Stimulated activated CD4-positive, alpha-beta T cell treated with anti-CD3 and anti-CD28 coated beads, Interleukin-4, amount 100 ng/mL, for 24 hours (primary cell): ENCODE results near the gene HES7.

ENCODE experiments used
- DNase-seq: peaks from one replicate; pipeline ENCODE4 v3.0.0-alpha.2; 2020

HES7 gene

GRCh38 chr17:8155231-8155995 lies 31.5 kb upstream of the HES7 start:
- DNase-seq = no peak

- no peak for DNase-seq
These were observed 30.8 kb upstream of the HES7 start for GRCh38 chr17:8154608-8155155.

GRCh38 chr17:8153957-8154607 lies 30.2 kb upstream of the HES7 start:
- peak; percentile 88 for DNase-seq

- DNase-seq = peak; percentile 75
These were observed 29.6 kb upstream of the HES7 start for GRCh38 chr17:8153525-8153956.

- DNase-seq = no peak
These were observed 29.1 kb upstream of the HES7 start for GRCh38 chr17:8153031-8153451.

GRCh38 chr17:8152112-8152775 lies 28.3 kb upstream of the HES7 start, which contains the start of gene PER1:
PER1 (minus strand) TSS chr17:8152404; CDS start chr17:8150706, 1,698 bp downstream.
- DNase-seq = peak; percentile 90

GRCh38 chr17:8151641-8152111 lies 27.8 kb upstream of the HES7 start:
- DNase-seq = peak; percentile 29

GRCh38 chr17:8151120-8151640 lies 27.3 kb upstream of the HES7 start:
- DNase-seq = peak; percentile 88

- no peak for DNase-seq
These were observed 26.6 kb upstream of the HES7 start for GRCh38 chr17:8150194-8151119.

GRCh38 chr17:8149419-8150193 lies 25.7 kb upstream of the HES7 start:
- DNase-seq = no peak

- no peak for DNase-seq
These were observed 24.7 kb upstream of the HES7 start for GRCh38 chr17:8148560-8148959.

- no peak for DNase-seq
These were observed 24.0 kb upstream of the HES7 start for GRCh38 chr17:8147805-8148404.

- DNase-seq = no peak
These were observed 23.4 kb upstream of the HES7 start for GRCh38 chr17:8147141-8147804.

- no peak for DNase-seq
These were observed 22.7 kb upstream of the HES7 start for GRCh38 chr17:8146381-8147140.

GRCh38 chr17:8145811-8146210 lies 21.9 kb upstream of the HES7 start:
- DNase-seq = no peak

- DNase-seq = no peak
These were observed 20.7 kb upstream of the HES7 start for GRCh38 chr17:8144401-8145231.

GRCh38 chr17:8143581-8144400 lies 19.9 kb upstream of the HES7 start:
- no peak for DNase-seq
